ENCODE results near the gene PDIA5.
"Not testable (repeated sequence)": the region's sequence is repeated elsewhere in the genome, so short reads cannot be mapped to it uniquely, and the experiment has no call there.

PDIA5 gene

DNA sequence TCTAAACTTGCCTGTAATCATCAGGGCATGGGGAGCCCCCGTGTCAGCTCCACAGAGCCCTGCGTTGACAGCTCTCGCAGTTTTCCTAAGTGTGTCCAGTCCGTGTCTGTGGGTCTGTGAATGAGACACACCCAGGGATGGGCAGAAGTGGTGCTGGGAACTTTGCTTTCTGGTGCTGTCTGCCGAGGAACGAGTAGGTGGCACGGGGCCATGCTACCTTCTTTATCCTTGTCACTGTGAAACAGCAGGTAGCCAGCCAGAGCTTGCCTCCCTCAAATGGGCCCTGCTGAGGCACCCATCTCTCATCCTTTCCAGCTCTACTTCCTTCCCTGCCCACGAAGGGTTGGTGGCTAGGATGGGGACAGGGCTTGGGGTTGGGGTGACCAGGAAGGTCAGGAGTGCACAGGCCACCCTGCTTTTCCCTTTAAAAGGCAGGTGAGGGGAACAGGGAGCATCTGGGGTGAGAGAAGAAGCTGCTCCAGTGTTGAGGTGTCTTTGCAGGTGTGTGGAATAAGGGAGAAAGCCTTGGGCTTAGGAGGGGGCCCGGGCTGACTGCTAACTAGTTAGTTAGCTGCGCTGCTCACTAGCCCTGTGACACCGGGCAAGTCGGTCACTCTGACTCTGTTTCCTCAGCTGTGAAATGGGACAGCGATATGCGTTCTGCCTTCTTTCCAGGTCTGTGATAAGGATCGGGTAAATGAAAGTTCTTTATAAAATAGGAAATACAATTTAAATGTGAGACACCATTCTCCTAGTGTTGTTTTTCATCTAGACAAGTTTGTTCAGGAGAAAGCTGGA, 27.9 kb downstream of the PDIA5 start:
- DNase-seq = no peak

DNA sequence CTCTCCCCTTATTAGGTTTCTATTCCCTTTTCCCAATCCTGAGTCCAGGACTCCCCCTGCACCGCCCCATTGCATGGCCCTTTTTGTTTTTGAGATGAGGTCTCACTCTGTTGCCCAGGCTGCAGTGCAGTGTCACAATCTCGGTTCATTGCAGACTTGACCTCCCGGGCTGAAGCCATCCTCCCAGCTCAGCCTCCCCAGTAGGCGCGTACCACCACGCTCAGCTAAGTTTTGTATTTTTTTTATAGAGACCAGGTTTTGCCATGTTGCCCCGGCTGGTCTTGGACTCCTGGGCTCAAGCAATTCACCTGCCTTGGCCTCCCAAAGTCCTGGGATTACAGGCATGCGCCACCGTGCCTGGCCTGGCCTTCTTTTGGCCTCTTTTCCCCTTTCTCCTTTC, 29.3 kb downstream of the PDIA5 start:
- no peak for DNase-seq

DNA sequence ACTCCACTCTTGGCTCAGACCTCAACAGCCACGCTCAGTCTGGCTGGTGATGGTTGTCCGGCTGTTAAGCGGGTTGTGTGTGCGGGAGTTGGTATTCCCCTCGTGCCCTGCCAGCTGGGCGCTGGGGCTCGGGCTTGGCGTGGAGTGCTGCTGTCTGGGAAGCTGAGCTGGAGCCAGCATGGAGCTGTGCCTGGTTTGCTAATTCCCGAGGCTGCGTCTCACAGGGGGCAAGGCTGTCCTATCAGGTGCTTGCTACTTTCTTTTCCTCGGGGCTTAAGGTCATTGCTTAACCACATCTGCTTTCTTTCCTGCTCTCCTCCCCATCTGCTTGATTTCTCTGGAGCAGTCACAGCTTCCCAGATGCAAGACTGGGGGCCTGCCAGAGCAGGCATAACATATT, 29.9 kb downstream of the PDIA5 start:
- DNase-seq = no peak

DNA sequence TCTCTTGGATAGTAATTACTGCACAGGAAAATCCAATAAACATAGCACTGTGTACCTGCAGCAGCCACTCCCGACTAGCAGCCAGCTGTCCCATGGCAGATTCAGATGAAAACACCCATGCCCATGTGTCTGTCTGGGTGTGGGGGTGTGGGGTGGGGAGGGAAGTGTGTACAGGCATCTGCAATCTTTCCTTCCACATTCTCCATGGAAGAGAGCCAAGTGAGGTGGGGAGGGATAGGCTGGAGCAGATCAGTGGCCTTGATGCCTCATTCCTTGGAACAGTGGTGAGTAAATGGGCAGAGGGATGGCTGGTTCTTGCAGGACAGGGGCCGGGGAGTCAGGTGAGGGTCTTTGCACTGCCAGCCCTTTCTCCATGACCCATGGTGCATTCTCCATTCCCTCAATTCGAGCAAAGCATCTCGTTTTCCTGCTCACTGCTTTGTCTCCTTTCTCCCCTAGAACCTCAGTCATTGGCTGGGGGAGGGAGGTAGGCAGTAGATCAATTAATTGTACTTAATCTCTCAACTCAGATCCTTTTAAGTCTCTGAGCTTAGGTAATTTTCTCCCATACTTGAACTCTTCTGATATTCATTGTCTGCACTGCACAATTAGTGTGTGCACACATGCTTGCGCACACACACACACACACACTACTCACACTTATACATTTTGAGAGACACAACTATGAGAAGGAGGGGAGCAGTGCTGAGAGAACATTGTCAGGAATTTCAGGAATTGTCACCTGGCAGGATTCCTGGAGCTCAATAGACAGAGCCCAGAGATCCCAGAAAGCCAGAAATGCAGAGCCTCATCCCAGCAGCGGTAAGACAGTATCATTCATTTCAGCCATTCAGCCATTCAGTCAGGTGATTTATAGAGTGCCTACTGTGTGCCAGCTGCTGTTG, 31.9 kb downstream of the PDIA5 start:
- no peak for DNase-seq

DNA sequence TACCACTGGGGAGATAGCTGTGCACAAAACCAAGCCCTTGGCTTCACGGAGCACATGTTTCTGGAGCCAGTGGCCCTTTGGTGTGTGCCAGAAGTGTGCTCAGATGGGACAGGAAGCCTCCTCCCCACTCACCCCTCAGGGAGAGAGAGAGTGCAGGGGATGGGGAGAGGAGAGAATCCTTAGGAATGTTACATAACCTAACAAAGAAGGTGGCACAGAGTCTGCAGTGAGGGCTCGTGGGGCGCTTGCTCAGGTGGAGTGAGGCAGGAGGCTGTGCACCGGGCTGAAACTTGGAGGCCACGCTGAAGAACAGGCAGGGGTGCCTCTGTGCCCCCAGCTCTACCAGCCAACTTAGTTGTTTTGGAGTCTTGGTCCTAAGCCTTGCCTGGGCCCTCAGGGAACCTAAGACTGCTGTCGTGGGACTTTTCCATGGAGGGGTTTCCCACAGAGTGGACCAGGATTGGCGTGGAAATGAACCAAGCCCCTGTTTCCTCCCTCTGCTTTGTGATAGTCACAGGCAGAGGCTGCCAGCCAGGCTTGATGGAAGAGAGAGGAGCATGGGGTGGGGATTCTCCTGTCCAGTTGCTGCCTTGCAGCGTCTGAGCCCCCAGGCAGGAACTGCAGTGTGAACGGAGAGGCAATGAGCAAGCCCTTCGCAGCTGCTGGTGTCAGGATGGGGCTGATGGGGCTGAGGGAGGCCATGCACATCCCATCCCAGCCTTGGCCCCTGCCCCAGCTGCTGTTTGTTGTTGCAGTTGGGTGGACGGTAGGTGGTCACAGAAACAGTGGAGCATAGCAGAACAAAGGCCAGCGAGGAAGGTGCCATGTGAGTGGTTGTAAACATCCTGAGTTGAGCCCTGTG, 32.7 kb downstream of the PDIA5 start:
- DNase-seq = no peak

DNA sequence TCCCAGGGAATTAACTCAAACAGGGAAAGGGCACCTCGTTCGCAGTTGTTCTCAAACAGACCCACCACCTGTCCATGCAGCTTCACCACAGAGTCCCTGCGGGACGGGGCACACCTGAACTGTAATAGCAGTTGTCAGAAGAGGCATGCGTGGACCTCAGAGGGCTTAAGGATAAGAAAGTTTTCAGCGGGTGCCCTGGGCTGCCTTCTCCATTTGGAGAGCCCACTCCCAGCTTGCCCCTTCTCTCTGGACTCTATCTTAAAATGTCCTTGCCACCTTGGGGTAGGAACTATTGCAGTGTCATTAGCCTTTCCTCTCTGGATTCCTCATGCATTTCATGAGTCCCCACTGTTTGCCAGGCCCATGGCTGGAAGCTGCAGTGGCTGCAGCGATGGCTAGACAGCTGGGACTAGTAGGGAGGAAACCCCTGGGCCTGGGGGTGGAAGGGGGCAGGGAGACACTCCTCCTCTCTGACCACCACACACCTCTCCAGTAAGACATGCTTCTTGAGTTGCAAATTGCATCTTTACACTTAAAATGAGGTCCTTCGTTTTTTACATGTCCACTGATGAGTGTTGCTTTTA, 33.5 kb downstream of the PDIA5 start:
- DNase-seq = no peak

DNA sequence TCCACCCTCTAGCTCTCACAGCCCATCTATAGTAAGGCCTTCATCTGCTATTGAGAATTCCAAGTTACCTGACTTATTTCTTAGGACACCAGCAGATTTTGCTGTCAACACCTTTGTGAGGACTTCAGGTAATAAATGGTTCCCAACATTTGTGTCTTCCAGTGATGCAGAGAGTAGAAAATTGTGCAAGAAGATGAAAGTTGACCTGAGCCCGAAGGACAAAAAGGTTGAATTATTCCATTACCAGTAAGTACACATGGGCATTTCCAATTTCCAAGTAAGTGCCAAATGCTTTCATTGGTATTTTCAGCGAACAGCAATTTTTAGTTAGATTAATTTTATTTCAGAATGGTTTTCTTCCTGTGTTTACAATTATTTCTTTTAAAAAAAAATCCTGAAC, 35.4 kb downstream of the PDIA5 start:
- DNase-seq = no peak

DNA sequence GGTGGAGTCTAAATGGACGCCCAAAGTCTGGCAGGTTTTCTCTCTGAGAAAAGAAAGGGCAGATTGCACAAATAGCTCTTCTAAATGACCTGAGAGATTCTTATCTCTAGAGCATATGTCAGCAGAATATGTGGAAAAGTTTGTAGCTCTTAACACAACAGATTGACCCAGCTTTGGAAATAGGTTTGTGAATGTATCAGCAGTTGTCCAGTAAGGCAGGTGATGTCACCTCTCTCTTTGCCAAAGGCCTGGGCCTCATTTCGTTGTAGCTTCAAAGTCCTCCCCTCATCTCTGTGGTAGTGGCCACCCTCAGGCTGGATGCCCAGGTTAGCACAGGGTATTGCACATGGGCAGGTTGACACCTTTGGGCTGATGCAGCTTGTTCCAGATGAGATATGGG, 36.0 kb downstream of the PDIA5 start:
- no peak for DNase-seq

DNA sequence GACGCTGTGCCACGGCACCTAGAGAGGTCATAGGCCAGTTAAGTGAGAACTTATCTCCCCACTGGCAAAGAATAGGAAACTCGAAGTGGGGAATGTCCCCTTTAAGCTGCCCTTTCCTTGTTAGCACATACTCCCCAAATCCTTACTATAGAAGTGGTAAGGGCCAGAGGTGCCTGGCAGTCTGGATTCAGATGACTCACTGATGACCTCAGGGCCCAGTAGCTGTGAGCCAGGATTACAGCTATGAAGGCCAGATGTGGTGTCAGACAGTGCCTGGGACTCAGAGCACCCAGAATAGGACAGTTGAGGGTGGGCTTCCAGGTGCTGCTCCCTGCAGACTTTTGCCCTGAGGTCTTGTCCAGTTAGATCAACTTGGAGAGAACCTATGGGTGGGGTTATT, 37.7 kb downstream of the PDIA5 start:
- no peak for DNase-seq

DNA sequence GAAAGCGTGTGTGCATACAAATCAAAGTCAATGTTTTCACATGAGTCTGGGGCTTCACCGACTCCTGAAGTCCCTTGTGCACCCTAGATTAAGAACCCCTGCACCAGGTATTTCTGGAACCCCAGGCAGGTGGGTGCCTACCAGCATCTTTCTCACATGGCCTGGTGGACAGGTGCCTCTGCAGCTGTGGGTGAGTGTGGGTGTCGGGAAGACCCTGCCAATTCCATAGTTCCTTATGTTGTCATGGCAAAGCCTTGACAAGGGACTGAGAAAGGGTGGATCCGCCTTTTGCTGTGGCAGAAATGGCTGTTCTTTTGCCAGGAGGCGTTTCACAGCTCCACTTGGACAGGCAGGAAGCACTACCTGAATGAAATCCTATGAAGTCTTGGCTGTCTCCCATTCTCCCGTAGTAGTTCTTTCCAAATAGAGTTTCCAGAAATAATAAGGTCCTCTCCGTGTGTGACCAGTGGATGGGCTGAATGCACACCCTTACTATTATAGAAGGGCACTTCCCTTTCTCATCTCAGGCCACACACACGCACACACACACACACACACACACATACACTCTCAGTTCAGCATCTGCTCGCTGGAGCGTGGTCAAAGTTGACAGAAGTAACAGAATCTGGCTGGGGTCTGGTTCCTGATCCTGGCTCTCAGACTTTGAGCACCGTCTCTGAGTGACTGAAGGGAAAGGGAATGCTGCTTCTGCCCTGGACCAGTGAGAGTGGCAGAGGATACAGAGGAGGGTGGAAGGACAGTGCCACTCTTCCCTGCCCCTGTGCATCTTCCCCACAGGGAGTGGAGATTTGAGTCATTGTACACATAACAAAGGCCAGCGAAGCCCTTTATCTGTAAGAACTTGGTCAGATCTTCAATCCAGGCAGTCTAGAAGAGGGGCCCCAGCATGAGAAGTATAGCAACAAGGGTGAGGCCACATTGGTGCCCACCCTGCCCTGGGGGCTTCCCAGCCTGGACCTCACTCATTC, 38.7 kb downstream of the PDIA5 start:
- DNase-seq = no peak

DNA sequence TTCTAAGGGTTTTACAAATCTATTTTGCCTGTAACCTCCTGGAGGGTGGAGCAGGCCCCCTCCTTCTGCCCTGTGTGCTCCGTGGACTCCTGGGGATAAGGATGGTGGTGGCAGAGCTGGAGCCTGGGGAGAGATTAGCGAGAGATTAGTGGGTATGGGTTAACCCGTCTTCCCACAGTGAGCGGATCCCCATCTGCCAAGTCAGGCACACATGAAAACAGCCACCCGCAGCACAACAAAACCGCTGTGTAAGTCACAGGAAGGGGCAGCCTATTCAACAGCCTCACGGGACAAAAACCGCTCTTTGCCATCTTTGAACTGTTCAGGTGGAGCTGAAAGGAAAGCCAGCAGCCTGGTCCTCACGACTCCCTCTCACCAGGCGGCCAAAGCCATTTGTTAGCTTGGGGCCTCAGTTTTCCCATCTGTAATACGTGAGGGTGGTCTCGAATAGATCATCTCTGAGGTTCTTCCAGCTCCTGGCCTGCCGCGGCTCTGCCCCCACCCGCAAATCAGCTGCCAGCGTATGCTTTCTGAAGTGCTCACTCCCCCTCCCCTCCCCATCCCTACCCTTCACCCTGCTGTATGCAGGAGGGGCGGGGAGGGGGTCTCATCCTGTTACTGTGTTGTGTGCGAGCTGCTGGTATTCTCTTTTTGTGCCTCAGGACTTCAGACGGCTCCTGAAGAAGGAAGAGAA, 43.6 kb downstream of the PDIA5 start:
- DNase-seq = no peak

DNA sequence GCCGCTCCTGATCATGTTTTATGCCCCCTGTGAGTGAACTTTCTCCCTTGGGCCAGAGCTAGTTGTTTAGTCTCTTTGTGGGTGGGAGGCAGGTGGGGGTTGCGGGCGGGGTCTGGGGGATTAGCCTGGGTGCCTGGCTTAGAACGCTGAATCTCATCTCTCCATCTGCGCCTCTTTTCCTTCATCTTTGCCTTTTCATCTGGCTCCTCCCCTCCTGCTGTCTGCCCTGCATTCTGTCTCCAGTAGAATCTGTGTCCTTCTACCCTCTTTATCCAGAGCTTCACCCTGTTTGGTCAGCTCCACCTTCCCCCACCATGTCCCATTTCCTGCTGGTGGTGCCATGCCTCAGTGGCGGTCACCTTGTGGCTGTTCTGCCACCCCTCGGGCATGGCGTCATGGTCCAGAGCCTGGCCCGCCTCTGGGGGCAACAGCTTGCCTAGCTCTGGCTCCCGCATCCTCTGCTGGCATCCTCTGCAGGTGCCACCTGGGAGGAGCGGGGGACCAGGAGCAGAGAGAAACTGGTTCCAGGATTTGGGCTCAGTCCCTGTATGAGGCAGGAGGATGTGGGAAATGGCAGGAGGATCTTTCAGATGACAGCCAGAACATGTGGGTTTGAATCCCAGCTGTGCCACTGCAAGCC, 44.3 kb downstream of the PDIA5 start:
- DNase-seq = no peak

DNA sequence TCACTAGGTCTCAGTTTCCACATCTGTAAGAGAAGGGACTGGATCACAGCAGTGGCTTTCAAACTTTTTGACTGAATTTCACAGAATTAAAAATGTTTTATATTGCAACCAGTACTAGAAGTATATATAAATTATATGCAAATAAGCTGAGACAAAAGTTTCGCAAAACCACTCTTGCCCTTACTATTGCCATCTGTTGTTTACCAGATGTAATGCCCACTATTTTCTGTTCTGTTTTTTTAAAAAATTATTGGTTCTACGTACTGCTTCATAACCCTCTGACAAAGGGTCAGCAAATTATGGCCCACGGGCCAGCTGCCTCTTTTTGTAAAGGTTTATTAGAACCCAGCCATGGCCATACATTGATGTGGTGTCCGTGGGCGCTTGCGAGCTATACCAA, 44.8 kb downstream of the PDIA5 start:
- DNase-seq = no peak

DNA sequence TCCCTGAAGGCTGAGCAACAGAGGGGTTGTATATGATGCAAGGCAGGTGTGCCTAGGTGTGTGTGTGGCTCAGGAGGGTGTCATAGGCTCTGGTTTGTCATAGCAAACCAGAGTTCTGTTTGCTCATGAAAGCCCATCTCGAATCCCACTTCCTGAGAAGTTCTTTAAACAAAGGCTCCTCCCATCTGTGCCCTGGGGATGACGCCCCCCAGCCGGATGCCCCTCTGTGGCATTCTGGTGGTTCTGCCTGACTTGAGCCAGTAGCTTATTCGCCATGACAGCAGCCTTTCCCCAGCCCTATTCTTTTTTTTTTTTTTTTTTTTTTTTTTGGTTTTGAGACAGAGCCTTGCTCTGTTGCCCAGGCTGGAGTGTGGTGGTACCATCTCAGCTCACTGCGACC, 45.4 kb downstream of the PDIA5 start:
- DNase-seq = no peak

DNA sequence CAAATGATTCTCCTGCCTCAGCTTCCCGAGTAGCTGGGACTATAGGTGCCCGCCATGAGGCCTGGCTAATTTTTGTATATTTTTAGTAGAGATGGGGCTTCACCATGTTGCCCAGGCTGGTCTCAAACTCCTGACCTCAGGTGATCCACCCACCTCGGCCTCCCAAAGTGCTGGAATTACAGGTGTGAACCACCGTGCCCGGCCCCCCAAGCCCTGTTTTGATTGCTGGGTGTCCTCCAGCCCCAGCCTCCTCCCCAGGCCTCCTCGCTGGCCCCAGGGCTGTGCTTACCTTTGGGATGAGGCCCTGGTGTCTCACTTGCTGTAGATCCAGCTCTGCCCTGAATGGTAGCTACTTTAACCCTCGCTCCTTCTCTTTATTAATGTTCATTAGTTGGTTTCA, 45.8 kb downstream of the PDIA5 start:
- not testable (repeated sequence) for DNase-seq

DNA sequence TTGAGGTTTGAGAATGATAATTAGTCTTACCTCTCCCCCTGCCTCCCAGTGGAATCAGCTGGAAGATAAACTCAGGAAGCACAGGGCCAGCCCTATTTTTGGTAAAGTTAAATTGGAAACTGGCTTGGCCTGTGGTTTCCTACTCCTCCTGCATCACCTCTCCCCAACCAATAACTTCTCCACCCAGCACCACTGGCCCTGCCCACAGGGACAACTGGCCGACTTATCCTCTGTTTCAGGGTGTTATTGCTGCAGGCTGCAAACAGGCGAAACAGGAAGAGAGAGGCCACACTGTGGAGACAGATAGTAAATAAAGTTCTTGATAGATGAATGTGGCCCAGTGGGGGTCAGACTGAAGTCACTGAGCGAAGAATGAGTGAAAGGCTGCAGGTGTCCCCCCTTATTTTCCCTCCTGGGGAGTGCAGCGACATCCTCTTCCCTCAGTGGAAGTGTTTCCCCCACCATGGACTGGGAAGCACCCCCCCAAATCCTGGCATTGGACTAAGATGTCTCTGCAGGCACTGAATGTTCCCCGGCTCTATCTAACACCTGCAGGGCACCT, 47.1 kb downstream of the PDIA5 start:
- DNase-seq = no peak

DNA sequence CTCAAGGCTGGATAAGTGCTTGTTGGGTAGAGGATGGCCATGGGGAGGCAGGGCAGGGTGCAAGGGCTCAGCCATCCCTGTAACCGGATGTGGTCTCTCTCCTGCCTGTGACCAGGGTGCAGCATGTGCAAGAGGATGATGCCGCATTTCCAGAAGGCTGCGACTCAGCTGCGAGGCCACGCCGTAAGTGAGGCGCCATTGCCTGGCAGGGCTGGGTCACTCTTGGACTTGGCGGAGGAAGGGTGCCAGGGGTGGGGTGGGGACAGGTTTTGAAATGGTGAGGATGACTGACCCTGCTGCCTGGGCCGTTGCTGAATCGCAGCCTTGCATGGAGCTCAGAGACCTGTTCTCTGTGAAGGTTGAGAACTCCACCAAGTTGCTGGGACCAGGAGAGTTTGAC, 49.3 kb downstream of the PDIA5 start:
- DNase-seq = no peak

DNA sequence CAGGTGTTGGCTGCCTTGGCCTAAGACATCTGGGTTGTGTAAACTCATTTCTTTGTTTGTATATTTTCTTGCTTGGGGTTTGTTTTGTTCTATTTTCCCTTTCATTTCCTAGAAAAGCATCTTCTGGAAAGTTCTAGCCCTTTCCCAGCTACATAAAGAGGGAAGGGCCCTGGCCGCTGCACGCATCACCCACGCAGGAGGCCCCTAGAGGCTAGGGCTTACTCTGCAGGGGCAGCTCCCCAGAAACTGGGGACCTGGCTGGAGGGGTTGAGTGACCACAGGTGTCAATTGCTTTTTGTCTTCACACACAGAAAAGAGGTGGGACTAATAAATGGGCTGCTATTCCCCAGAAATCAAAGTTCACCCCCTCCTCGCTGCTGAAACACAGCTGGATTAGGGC, 52.6 kb downstream of the PDIA5 start:
- no peak for DNase-seq

DNA sequence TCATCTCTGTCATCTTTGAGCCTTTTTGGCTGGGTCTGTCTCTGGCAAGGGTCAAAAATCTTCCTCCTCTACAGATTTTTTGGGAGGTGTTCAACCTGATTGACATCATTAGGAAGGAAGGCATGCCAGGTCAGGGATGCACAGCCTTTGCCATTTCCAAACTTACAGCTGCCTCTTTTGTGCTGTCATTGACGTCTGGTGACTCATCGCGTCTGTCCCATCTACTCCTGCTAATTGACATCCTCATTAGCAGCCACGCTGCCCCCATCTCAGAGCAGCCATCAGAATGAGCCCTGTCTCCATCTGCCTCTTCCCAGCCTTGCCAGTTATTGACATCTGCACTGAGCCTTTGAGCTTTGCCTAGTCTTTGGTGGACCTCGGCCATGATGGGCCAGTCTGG, 53.0 kb downstream of the PDIA5 start:
- no peak for DNase-seq

DNA sequence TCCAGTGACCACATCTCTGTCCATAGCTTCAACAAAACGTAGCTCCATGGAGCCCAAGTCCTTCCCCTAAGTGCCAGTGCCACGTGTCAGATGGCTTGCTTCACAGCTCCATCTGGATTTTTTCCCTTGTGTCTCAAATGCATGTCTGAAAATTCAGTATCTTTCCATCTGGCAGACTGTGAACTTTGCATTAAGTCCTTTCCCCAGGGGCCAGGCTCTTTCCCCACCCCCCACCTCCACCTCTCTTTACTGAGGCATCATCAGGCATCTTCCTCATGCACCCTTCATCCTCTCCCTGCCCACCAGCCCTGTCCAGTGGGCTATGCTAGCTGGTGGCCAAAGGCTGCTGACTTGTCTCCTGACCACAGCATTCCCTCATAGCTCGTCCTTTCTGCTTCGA, 53.7 kb downstream of the PDIA5 start:
- no peak for DNase-seq

All from NCI-H2081 treated with DMSO at 0.1 percent for 48 hours (cell line).